Measurements from ENCODE around the gene RFTN1. TPM values are rescaled to one million over a fixed set of nuclear protein-coding genes. Genes with fewer than 3 reads are reported as not detected.
"Not testable (repeated sequence)": the region's sequence is repeated elsewhere in the genome, so short reads cannot be mapped to it uniquely, and the experiment has no call there.

The RFTN1 gene
- total RNA-seq, 4 donors from 2014 or later: 113 to 137 (median 122) TPM

DNA sequence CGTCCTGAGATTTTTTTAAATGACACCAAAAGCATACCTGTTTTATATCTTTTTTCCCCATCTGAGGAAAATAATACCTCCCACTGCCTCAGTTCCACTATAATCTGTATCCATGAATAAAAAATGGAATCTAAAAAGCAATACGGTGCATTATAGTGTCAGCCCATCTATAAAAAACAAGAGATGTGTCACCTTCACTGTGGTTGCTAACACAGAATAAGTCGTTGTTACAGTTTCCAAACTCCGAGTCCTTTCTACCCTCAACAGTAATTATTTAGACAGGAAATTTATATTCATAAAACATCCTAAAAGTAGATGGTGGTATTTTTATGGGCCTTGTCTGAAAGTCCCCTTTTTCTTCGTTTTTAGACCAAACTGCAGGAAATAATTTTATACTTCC is 19.4 kb downstream of the RFTN1 start:
- H3K27ac ChIP-seq: peak overlapping the region in 1 of 4 donors; percentile 28
- H3K4me3 ChIP-seq: no peak overlapping the region
- DNase-seq (ENCODE audit: low spot score in 2 of 2): no peak
- WGBS, 2 donors: 71 to 78% methylated on average over 5 of the region's 5 CpGs
- no peaks in the 10 kb centered on the region for H3K27me3 ChIP-seq
- TF ChIP-seq, protein P1, sequence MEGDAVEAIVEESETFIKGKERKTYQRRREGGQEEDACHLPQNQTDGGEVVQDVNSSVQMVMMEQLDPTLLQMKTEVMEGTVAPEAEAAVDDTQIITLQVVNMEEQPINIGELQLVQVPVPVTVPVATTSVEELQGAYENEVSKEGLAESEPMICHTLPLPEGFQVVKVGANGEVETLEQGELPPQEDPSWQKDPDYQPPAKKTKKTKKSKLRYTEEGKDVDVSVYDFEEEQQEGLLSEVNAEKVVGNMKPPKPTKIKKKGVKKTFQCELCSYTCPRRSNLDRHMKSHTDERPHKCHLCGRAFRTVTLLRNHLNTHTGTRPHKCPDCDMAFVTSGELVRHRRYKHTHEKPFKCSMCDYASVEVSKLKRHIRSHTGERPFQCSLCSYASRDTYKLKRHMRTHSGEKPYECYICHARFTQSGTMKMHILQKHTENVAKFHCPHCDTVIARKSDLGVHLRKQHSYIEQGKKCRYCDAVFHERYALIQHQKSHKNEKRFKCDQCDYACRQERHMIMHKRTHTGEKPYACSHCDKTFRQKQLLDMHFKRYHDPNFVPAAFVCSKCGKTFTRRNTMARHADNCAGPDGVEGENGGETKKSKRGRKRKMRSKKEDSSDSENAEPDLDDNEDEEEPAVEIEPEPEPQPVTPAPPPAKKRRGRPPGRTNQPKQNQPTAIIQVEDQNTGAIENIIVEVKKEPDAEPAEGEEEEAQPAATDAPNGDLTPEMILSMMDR (IDR thresholded peaks at IDR 0.05): no peak
- TF ChIP-seq EP300 (IDR thresholded peaks at IDR 0.05) (no peak), POLR2A (IDR thresholded peaks at IDR 0.05) (no peak)
- H3K9me3 ChIP-seq: peaks cover 0 to 1% (median 0%) of the 10 kb centered on the region in 4 donors
- peaks cover 0 to 44% (median 0%) of the 10 kb centered on the region in 3 donors for H3K36me3 ChIP-seq
- peaks cover 0 to 33% (median 6%) of the 10 kb centered on the region in 4 donors for H3K4me1 ChIP-seq

DNA sequence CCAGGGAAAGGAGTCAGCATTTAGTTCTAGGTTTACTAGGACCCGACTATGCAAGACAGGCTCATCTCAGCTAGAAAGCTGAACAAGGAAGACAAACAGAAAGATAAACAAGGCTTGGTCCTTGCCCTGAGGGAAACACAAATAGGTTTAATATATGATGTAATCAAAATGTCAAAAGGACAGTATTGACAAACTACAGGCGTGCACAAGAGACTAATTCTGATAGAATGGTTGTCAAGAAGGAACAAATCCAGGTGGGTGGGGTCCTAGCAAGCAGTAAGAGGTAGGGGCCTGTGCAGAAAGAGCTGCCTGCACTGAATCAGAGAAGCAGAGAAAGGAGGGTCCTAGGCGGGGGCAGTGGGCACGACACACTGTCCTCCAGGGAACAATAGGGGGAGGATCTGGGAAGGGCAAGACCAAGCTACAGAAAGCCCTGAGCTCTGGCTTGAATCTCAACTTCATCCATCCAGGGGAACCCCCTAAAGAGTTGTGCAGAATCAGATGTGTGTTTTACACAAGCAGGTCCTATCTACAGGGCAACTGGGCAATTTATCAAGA is 23.4 kb downstream of the RFTN1 start:
- no peak overlapping the region for H3K4me3 ChIP-seq
- no peaks in the 10 kb centered on the region for H3K27me3 ChIP-seq
- no peak for DNase-seq (ENCODE audit: low spot score in 2 of 2)
- peaks cover 0 to 20% (median 2%) of the 10 kb centered on the region in 4 donors for H3K4me1 ChIP-seq
- H3K27ac ChIP-seq: no peak overlapping the region
- TF ChIP-seq POLR2A (IDR thresholded peaks at IDR 0.05) (no peak), EP300 (IDR thresholded peaks at IDR 0.05) (no peak)
- TF ChIP-seq, protein P1 (IDR thresholded peaks at IDR 0.05): no peak
- 65 to 79% methylated on average over 4 of the region's 4 CpGs for WGBS, 2 donors
- H3K36me3 ChIP-seq: peaks cover 0 to 41% (median 0%) of the 10 kb centered on the region in 3 donors
- no peaks in the 10 kb centered on the region for H3K9me3 ChIP-seq

DNA sequence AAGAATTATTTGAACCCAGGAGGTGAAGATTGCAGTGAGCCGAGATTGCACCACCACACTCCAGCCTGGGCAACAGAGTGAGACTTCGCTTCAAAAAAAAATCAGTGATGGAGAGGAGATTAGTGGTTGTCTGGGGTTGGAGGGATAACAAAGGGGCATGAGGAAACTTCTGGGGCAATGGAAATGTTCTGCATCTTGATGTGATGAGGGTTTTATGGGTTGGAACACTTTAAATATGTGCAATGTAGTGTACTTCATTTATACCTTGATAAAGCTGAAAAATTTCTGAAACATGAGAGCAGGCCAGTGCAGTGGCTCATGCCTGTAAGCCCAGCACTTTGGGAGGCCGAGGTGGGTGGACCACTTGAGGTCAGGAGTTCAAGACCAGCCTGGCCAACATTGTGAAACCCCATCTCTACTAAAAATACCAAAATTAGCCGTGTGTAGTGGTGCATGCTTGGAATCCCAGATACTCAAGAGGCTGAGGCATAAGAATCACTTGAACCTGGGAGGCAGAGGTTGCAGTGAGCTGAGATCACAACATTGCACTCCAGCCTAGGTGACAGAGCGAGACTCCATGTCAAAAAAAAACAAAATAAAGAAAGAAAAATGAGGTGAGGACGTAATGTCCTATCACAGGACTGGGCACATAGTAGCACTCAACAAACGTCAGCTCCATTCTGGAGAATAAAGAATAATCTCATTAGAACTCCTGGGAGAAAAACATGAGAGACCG is 24.0 kb downstream of the RFTN1 start:
- WGBS, 2 donors: 79 to 82% methylated on average over 8 of the region's 8 CpGs
- H3K27ac ChIP-seq; H3K27me3 ChIP-seq; DNase-seq (ENCODE audit: low spot score in 2 of 2); H3K9me3 ChIP-seq; H3K4me3 ChIP-seq: not testable (repeated sequence)
- Histone ChIP-seq H3K36me3 (peaks cover 0 to 41% (median 0%) of the 10 kb centered on the region in 3 donors), H3K4me1 (peaks cover 0 to 20% (median 5%) of the 10 kb centered on the region in 4 donors)

DNA sequence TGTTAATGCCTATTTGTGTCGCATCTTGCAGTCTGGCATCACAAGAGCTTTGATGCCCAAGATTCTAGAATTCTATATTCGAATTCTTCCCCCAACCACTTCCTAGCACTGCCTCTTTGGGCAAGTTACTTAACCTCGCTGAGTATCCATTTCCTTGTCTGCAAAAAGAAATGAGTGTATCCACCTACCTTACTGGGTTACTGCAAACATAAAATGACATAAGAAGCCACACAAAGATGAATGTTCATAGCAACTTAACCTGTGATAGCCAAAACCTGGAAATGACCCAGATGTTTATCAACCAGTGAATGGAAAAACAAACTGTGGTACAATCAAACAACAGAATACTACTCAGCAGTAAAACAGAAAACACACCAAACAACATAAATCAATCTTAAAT is 24.9 kb downstream of the RFTN1 start:
- no peak for DNase-seq (ENCODE audit: low spot score in 2 of 2)
- H3K36me3 ChIP-seq: peaks cover 0 to 41% (median 0%) of the 10 kb centered on the region in 3 donors
- WGBS, 2 donors: 89 to 96% methylated on average over 3 of the region's 3 CpGs
- no peak overlapping the region for H3K27ac ChIP-seq
- H3K9me3 ChIP-seq: no peaks in the 10 kb centered on the region
- TF ChIP-seq POLR2A (IDR thresholded peaks at IDR 0.05) (no peak), EP300 (IDR thresholded peaks at IDR 0.05) (no peak)
- TF ChIP-seq, protein P1 (IDR thresholded peaks at IDR 0.05): no peak
- H3K4me3 ChIP-seq: no peak overlapping the region
- H3K4me1 ChIP-seq: peaks cover 0 to 24% (median 9%) of the 10 kb centered on the region in 4 donors
- H3K27me3 ChIP-seq: no peaks in the 10 kb centered on the region

DNA sequence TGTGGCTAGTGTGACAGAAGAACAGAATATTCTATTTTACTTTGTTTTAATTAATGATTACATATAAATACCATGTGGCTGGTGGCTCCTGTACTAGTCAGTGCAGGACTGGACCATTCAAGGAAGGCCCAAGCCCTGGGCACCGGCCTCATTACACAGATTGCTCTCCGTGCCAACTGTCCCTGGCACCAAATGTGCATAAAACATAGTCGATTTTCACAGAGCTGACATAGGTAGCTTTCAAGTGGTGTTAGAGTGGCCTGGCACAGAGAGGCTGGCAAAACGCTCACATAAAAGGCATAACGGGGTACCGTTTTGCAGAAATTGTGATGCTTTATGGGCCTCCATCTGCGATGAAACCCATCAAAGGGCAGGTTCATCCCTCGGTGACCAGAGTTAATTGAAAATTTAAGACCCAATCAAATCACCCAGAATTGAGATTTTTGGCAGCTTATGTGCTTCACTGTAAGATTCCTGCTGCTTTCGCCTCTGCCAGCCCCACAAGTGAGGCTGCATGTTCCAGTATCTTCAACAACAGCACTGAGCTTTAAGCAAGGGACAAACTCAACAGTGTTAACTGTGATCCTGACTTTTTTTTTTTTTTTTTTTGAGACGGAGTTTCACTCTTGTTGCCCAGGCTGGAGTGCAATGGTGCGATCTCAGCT is 25.9 kb downstream of the RFTN1 start:
- DNase-seq (ENCODE audit: low spot score in 2 of 2): no peak
- Histone ChIP-seq H3K9me3 (no peaks in the 10 kb centered on the region), H3K4me3 (no peak overlapping the region), H3K36me3 (peaks cover 0 to 32% (median 0%) of the 10 kb centered on the region in 3 donors), H3K27me3 (no peaks in the 10 kb centered on the region), H3K4me1 (peaks cover 0 to 34% (median 9%) of the 10 kb centered on the region in 4 donors), H3K27ac (no peak overlapping the region)
- WGBS, 2 donors: 93% methylated on average over 11 of the region's 11 CpGs
- TF ChIP-seq EP300 (IDR thresholded peaks at IDR 0.05): no peak
- TF ChIP-seq, protein P1 (IDR thresholded peaks at IDR 0.05): no peak
- no peak for TF ChIP-seq POLR2A (IDR thresholded peaks at IDR 0.05)

All from tibial nerve (tissue), 4 donors.